Endothelial cell of umbilical vein (primary cell): ENCODE results near the gene CABCOCO1. TPM values are rescaled to one million over a fixed set of nuclear protein-coding genes. Genes with fewer than 3 reads are reported as not detected.

Experiments
- BruUV-seq: library from RNA; stranded (reverse); fragments of 400-500 nt; replicated peaks from 2 replicates; lab custom pipeline; 2021; lab: Mats Ljungman, UMichigan
- CTCF ChIA-PET: fragments of 300-600, 350-600 bp; sonication (Branson Sonifier 250); formaldehyde crosslinking; loops from one replicate; lab custom pipeline; 2021; ENCODE audit warnings: antibody characterized with exemption, inconsistent platforms; lab: Charles Lee
- POLR2A ChIA-PET: fragments of 300-600, 350-600 bp; sonication (Branson Sonifier 250); formaldehyde crosslinking; loops from one replicate; lab custom pipeline; 2021; ENCODE audit warnings: antibody characterized with exemption, inconsistent platforms; lab: Charles Lee
- DNase-seq: peaks from one replicate; pipeline ENCODE4 v3.0.0-alpha.2; 2011; ENCODE audit warnings: low read depth, low spot score
- FAIRE-seq: peaks from 2 replicates; lab custom pipeline; 2011; peaks lifted over from hg19 to GRCh38; lab: Jason Lieb, UNC
- H2AFZ ChIP-seq: 2 replicates; pipeline ENCODE4 v1.6.0; 2012; ENCODE audit warnings: low read depth, low read length, control low read depth, inconsistent platforms
- H3K27ac ChIP-seq: 2 replicates; pipeline ENCODE4 v1.5.1; 2011; ENCODE audit warnings: low read depth, mild to moderate bottlenecking, control low read depth, low read length, moderate library complexity; ENCODE audit not compliant: insufficient read depth
- H3K27me3 ChIP-seq, 2 experiments: 2 replicates each; pipeline versions ENCODE4 v1.6.0 to v1.6.1; 2011; ENCODE audit warnings: low read length in 2 of 2, mixed read lengths in 1 of 2; ENCODE audit not compliant: control insufficient read depth in 2 of 2, insufficient read depth in 2 of 2
- H3K36me3 ChIP-seq, 2 experiments: 2 replicates in 1 of 2; 3 replicates in 1 of 2; pipeline ENCODE4 v1.5.1; 2011; ENCODE audit warnings: low read length in 2 of 2, mild to moderate bottlenecking in 1 of 2, moderate library complexity in 1 of 2; ENCODE audit not compliant: control insufficient read depth in 2 of 2, insufficient read depth in 2 of 2; ENCODE audit errors: extremely low read depth in 1 of 2
- H3K4me1 ChIP-seq: 3 replicates; pipeline ENCODE4 v1.5.1; 2011; ENCODE audit warnings: mild to moderate bottlenecking, low read length; ENCODE audit not compliant: control insufficient read depth, insufficient read depth; ENCODE audit errors: extremely low read depth
- H3K4me2 ChIP-seq: 2 replicates; pipeline ENCODE4 v1.6.1; 2011; ENCODE audit warnings: low read length, control low read depth, mixed read lengths; ENCODE audit not compliant: insufficient read depth
- H3K4me3 ChIP-seq, 3 experiments: fragments of 200-600 bp in 1 of 3; sonication (generic), shearing (Covaris generic) in 1 of 3; replicated peaks in 1 of 3; 2 replicates each; pipeline ENCODE4 v1.5.1; 2011 to 2016; ENCODE audit warnings: control low read depth in 3 of 3, low read length in 3 of 3, mild to moderate bottlenecking in 2 of 3, inconsistent platforms in 1 of 3, low read depth in 1 of 3, moderate library complexity in 1 of 3; ENCODE audit not compliant: insufficient read depth in 1 of 3
- H3K79me2 ChIP-seq: 2 replicates; pipeline ENCODE4 v1.6.0; 2012; ENCODE audit warnings: low read length, inconsistent platforms; ENCODE audit not compliant: control insufficient read depth, insufficient read depth
- H3K9ac ChIP-seq: replicated peaks from 2 replicates; pipeline ENCODE3; 2011; ENCODE audit warnings: low read length, control low read depth; ENCODE audit not compliant: insufficient read depth; ENCODE audit errors: extremely low read depth
- H3K9me1 ChIP-seq: replicated peaks from 3 replicates; pipeline ENCODE4 v1.6.0; 2011; ENCODE audit warnings: mild to moderate bottlenecking, low read length; ENCODE audit not compliant: control insufficient read depth, insufficient read depth; ENCODE audit errors: extremely low read depth
- H3K9me3 ChIP-seq: replicated peaks from 2 replicates; pipeline ENCODE4 v1.5.1; 2012; ENCODE audit warnings: low read length, inconsistent platforms; ENCODE audit not compliant: control insufficient read depth, insufficient read depth
- H4K20me1 ChIP-seq: replicated peaks from 2 replicates; pipeline ENCODE3; 2011; ENCODE audit warnings: mild to moderate bottlenecking, low read length; ENCODE audit not compliant: control insufficient read depth, insufficient read depth; ENCODE audit errors: extremely low read depth
- EZH2 ChIP-seq: IDR thresholded peaks from 2 replicates; pipeline ENCODE4 v1.6.1; 2012; ENCODE audit warnings: borderline replicate concordance, low read depth, mild to moderate bottlenecking, moderate library complexity, low read length, inconsistent platforms; ENCODE audit not compliant: severe bottlenecking
- FOS ChIP-seq: IDR thresholded peaks from 2 replicates; pipeline ENCODE4 v1.6.1; 2011; ENCODE audit warnings: mild to moderate bottlenecking, low read length, moderate library complexity, borderline replicate concordance; ENCODE audit not compliant: insufficient read depth
- GATA2 ChIP-seq: IDR thresholded peaks from 2 replicates; pipeline ENCODE4 v1.7.0; 2011; ENCODE audit warnings: low read depth, mild to moderate bottlenecking, moderate library complexity, mixed read lengths, low read length; ENCODE audit not compliant: insufficient read length, insufficient read depth
- JUN ChIP-seq: IDR thresholded peaks from 2 replicates; pipeline ENCODE4 v1.6.1; 2011; ENCODE audit warnings: borderline replicate concordance, low read depth; ENCODE audit not compliant: insufficient read length, insufficient read depth
- dilution Hi-C: fragments of 300-500 bp; cut with MboI; formaldehyde crosslinking; loops from one replicate; pipeline ENCODE4 v1.15.0; 2019; ENCODE audit warnings: low sequenced_read_pairs; ENCODE audit not compliant: extremely low pct_ligation_motif_present
- intact Hi-C: fragments of 100-400 bp; cut with micrococcal nuclease; formaldehyde crosslinking; loops from one replicate; pipeline ENCODE4 v1.10.0; 2022
- polyA plus RNA-seq, 4 experiments: library from polyadenylated mRNA; depleted of rRNA in 3 of 4; stranded (reverse) in 3 of 4; unstranded in 1 of 4; fragments of >200 nt; gene quantifications; 2 replicates each; pipeline versions ENCODE4 v1.2.1 to v1.2.3, GENCODE V29; 2011 to 2012; ENCODE audit warnings: missing spikeins in 1 of 4
- total RNA-seq: library from RNA; stranded (reverse); gene quantifications from 2 replicates; pipeline ENCODE4 v1.2.3, GENCODE V29; 2021
- TF ChIP-seq, protein P1 (sequence below), 2 donors: IDR thresholded peaks; 1 replicate in 1 of 2; 2 replicates in 1 of 2; pipeline ENCODE4 v1.5.1; 2011; ENCODE audit warnings: low read length in 2 of 2, mild to moderate bottlenecking in 2 of 2, moderate library complexity in 2 of 2, control low read depth in 1 of 2, inconsistent platforms in 1 of 2, low read depth in 1 of 2; ENCODE audit not compliant: insufficient read depth in 1 of 2; ENCODE audit errors: extremely low read depth in 1 of 2

CABCOCO1 gene
- total and polyA plus RNA-seq, 2 donors (not counting 3 experiments of a cell fraction or from before 2014, with no cell fraction given), result 0.06 to 1.3 TPM

DNA sequence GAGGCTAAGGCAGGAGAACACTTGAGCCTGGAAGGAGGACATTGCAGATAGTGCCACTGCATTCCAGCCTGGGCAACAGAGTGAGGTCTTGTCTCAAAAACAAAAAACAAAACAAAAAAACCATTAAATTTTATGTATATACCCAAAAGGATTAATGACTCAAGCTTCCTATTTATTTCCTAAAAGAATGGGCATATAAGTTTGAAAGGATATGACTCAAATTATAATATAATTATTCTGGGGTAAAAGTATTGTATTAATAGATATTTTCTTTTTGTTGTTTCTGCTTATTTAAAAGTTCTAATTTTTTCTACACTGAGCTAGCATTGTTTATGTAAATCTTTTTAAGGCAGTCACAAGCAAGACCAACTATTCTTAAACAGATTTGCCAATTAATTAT is 42.2 kb upstream of the CABCOCO1 start:
- Histone ChIP-seq H3K4me1 (peaks cover 27% of the 10 kb centered on the region), H3K4me3 (no peak overlapping the region), H3K9me3 (no peaks in the 10 kb centered on the region), H3K4me2 (peak overlapping the region; percentile 93), H4K20me1 (no peaks in the 10 kb centered on the region), H3K36me3 (no peaks in the 10 kb centered on the region), H2AFZ (no peak overlapping the region), H3K27ac (peak overlapping the region; percentile 48), H3K9me1 (no peaks in the 10 kb centered on the region), H3K79me2 (no peaks in the 10 kb centered on the region), H3K9ac (no peak overlapping the region), H3K27me3 (no peaks in the 10 kb centered on the region)
- DNase-seq (peak; percentile 63), FAIRE-seq (peak; percentile 62)
- BruUV-seq, result no TSS peak
- intact Hi-C loops, result loop anchor here (1.0 to 10.0 kb wide), 7 partner anchors 30 to 793 kb away; partner anchors contain the start of gene ARID5B
- POLR2A ChIA-PET, result no interaction called here
- TF ChIP-seq, protein P1, sequence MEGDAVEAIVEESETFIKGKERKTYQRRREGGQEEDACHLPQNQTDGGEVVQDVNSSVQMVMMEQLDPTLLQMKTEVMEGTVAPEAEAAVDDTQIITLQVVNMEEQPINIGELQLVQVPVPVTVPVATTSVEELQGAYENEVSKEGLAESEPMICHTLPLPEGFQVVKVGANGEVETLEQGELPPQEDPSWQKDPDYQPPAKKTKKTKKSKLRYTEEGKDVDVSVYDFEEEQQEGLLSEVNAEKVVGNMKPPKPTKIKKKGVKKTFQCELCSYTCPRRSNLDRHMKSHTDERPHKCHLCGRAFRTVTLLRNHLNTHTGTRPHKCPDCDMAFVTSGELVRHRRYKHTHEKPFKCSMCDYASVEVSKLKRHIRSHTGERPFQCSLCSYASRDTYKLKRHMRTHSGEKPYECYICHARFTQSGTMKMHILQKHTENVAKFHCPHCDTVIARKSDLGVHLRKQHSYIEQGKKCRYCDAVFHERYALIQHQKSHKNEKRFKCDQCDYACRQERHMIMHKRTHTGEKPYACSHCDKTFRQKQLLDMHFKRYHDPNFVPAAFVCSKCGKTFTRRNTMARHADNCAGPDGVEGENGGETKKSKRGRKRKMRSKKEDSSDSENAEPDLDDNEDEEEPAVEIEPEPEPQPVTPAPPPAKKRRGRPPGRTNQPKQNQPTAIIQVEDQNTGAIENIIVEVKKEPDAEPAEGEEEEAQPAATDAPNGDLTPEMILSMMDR (IDR thresholded peaks at IDR 0.05; ENCODE audit: extremely low read depth in 1 of 2, insufficient read depth in 1 of 2, low read depth in 1 of 2, low read length in 2 of 2), result no peak
- TF ChIP-seq GATA2 (no peak), JUN (peak; percentile 74), EZH2 (no peak), FOS (peak; percentile 67)
- CTCF ChIA-PET, result interaction anchor here (1.1 to 1.9 kb wide), 4 partner anchors 14 to 30 kb away, joined by 3 to 6 read pairs (median 4); no protein-coding TSS in a partner anchor
- dilution Hi-C loops, result no loop called here
